ENCODE results near the gene SHISA2.

SHISA2 gene

DNA sequence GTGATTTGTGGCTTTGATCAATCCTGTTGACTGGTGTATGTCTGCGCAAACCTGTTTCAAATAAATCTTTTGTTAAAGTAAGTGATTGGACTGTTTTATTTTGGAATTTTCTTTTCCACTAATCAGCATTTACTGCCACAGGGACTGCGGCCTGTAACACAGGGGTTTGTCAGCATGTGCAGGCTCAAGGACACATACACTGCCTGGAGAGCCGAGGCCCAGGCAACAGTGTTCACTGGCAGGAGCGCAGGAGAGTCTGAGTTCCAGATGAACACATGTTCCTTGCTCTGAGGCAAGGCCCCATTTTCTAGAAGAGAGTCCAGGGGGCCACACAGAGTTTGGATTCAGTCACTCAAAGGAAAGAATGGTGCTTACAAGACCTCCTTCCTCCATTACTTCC lies 26.0 kb downstream of the SHISA2 start:
- no peaks in the 10 kb centered on the region for H4K20me1 ChIP-seq (ENCODE audit: insufficient read depth, low read length)
- H3K36me3 ChIP-seq (ENCODE audit: insufficient read depth, low read length): no peaks in the 10 kb centered on the region
- H3K9me3 ChIP-seq (ENCODE audit: low read length): no peaks in the 10 kb centered on the region
- no peaks in the 10 kb centered on the region for H3K79me2 ChIP-seq (ENCODE audit: insufficient read depth, low read length)
- no peaks in the 10 kb centered on the region for H3F3A ChIP-seq (ENCODE audit: insufficient read depth, low read length)
- no peak overlapping the region for H3K4me3 ChIP-seq (ENCODE audit: low read depth, low read length, poor library complexity, severe bottlenecking)
- no peaks in the 10 kb centered on the region for H3K9me2 ChIP-seq (ENCODE audit: low read depth, low read length)
- no peaks in the 10 kb centered on the region for H3K4me1 ChIP-seq (ENCODE audit: insufficient read depth, low read length, severe bottlenecking)
- no peaks in the 10 kb centered on the region; the same call in 1 of the 2 replicates for H3K27me3 ChIP-seq (ENCODE audit: insufficient read depth, low read length)
- H3K4me2 ChIP-seq (ENCODE audit: low read length): no peak overlapping the region
- no peak overlapping the region for H3K9ac ChIP-seq (ENCODE audit: low read length)
- no peak overlapping the region for H2AFZ ChIP-seq (ENCODE audit: low read length)
- no peak overlapping the region for H3K27ac ChIP-seq (ENCODE audit: low read depth, low read length, poor library complexity, severe bottlenecking)
- TF ChIP-seq EZH2 (IDR thresholded peaks at IDR 0.05; ENCODE audit: borderline replicate concordance, low read length): no peak
- TF ChIP-seq, protein P1, sequence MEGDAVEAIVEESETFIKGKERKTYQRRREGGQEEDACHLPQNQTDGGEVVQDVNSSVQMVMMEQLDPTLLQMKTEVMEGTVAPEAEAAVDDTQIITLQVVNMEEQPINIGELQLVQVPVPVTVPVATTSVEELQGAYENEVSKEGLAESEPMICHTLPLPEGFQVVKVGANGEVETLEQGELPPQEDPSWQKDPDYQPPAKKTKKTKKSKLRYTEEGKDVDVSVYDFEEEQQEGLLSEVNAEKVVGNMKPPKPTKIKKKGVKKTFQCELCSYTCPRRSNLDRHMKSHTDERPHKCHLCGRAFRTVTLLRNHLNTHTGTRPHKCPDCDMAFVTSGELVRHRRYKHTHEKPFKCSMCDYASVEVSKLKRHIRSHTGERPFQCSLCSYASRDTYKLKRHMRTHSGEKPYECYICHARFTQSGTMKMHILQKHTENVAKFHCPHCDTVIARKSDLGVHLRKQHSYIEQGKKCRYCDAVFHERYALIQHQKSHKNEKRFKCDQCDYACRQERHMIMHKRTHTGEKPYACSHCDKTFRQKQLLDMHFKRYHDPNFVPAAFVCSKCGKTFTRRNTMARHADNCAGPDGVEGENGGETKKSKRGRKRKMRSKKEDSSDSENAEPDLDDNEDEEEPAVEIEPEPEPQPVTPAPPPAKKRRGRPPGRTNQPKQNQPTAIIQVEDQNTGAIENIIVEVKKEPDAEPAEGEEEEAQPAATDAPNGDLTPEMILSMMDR (IDR thresholded peaks at IDR 0.05; ENCODE audit: low read length): no peak

DNA sequence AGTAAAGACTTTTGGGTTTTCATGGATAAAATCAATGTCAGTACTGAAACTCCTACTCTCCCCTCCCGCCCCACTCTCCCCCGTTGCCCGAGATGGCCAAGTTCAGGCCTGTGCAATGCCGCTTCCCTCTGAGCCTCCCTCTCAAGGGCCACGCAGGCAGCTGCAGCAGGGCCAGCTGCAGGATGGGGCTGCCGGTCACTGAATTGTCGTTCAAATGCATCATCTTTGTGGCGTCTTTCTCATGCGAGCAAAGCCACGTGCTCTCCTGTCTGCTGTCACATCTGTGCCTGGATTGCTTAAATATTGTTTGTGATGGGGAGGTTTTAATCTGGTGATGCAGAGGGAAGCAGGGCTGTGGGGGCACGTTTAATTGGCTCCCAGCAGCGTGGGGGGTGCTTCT lies 26.6 kb downstream of the SHISA2 start:
- no peaks in the 10 kb centered on the region for H3K9me3 ChIP-seq (ENCODE audit: low read length)
- H2AFZ ChIP-seq (ENCODE audit: low read length): no peak overlapping the region
- no peak overlapping the region for H3K4me3 ChIP-seq (ENCODE audit: low read depth, low read length, poor library complexity, severe bottlenecking)
- H3K79me2 ChIP-seq (ENCODE audit: insufficient read depth, low read length): no peaks in the 10 kb centered on the region
- no peak overlapping the region for H3K27ac ChIP-seq (ENCODE audit: low read depth, low read length, poor library complexity, severe bottlenecking)
- H3K9ac ChIP-seq (ENCODE audit: low read length): no peak overlapping the region
- no peak for TF ChIP-seq EZH2 (IDR thresholded peaks at IDR 0.05; ENCODE audit: borderline replicate concordance, low read length)
- TF ChIP-seq, protein P1 (IDR thresholded peaks at IDR 0.05; ENCODE audit: low read length): no peak
- no peak overlapping the region for H3K4me2 ChIP-seq (ENCODE audit: low read length)
- no peaks in the 10 kb centered on the region for H3F3A ChIP-seq (ENCODE audit: insufficient read depth, low read length)
- no peaks in the 10 kb centered on the region for H4K20me1 ChIP-seq (ENCODE audit: insufficient read depth, low read length)
- H3K36me3 ChIP-seq (ENCODE audit: insufficient read depth, low read length): no peaks in the 10 kb centered on the region
- no peaks in the 10 kb centered on the region; the same call in 1 of the 2 replicates for H3K27me3 ChIP-seq (ENCODE audit: insufficient read depth, low read length)
- H3K4me1 ChIP-seq (ENCODE audit: insufficient read depth, low read length, severe bottlenecking): no peaks in the 10 kb centered on the region
- H3K9me2 ChIP-seq (ENCODE audit: low read depth, low read length): no peaks in the 10 kb centered on the region

DNA sequence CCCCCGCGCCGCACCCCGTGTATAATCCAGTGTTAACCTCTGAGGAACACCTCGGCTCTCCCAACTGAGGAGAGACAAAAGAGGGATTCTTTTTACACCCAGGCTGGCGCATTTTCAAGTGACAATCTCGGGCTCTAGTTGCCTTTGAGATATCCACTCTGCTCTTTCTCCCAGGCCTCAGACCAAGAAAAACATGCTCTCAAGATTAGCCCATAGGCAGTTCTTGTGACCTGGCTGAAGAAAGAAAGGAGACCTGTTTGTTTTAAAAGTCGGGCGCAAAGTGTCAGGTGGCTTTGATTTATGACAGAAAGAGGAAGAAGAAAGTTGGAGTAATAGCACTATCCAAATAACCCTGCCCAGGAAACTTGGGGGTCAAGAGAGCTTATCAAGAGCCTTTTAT lies 27.3 kb downstream of the SHISA2 start:
- Histone ChIP-seq H3K36me3 (ENCODE audit: insufficient read depth, low read length) (no peaks in the 10 kb centered on the region), H3K4me2 (ENCODE audit: low read length) (no peak overlapping the region)

More for the DNA sequence above, 27.3 kb downstream of the SHISA2 start:
- Histone ChIP-seq H3K4me3 (ENCODE audit: low read depth, low read length, poor library complexity, severe bottlenecking) (no peak overlapping the region), H3K9me3 (ENCODE audit: low read length) (no peaks in the 10 kb centered on the region), H3K9ac (ENCODE audit: low read length) (no peak overlapping the region), H3K4me1 (ENCODE audit: insufficient read depth, low read length, severe bottlenecking) (no peaks in the 10 kb centered on the region), H3K79me2 (ENCODE audit: insufficient read depth, low read length) (no peaks in the 10 kb centered on the region), H3K27ac (ENCODE audit: low read depth, low read length, poor library complexity, severe bottlenecking) (no peak overlapping the region), H3F3A (ENCODE audit: insufficient read depth, low read length) (no peaks in the 10 kb centered on the region), H3K9me2 (ENCODE audit: low read depth, low read length) (no peaks in the 10 kb centered on the region), H3K27me3 (ENCODE audit: insufficient read depth, low read length) (no peaks in the 10 kb centered on the region; the same call in 1 of the 2 replicates), H2AFZ (ENCODE audit: low read length) (no peak overlapping the region), H4K20me1 (ENCODE audit: insufficient read depth, low read length) (no peaks in the 10 kb centered on the region)
- TF ChIP-seq EZH2 (IDR thresholded peaks at IDR 0.05; ENCODE audit: borderline replicate concordance, low read length): no peak
- TF ChIP-seq, protein P1 (IDR thresholded peaks at IDR 0.05; ENCODE audit: low read length): no peak

All from OCI-LY1 (cell line).